ENCODE data around the gene PXDN.
"Not testable (repeated sequence)": the region's sequence is repeated elsewhere in the genome, so short reads cannot be mapped to it uniquely, and the experiment has no call there.

PXDN gene

GRCh38 chr2:1680222-1681016 lies 63.9 kb downstream of the PXDN start:
- DNase-seq = no peak

- DNase-seq = not testable (repeated sequence)
Observed at GRCh38 chr2:1679488-1680039, 64.8 kb downstream of the PXDN start.

GRCh38 chr2:1679065-1679464 lies 65.2 kb downstream of the PXDN start:
- DNase-seq = not testable (repeated sequence)

GRCh38 chr2:1678609-1679008 lies 65.7 kb downstream of the PXDN start:
- DNase-seq = no peak

- no peak for DNase-seq
Observed at GRCh38 chr2:1677821-1678165, 66.5 kb downstream of the PXDN start.

- no peak for DNase-seq
Observed at GRCh38 chr2:1676913-1677820, 67.1 kb downstream of the PXDN start.

- no peak for DNase-seq
Observed at GRCh38 chr2:1676091-1676912, 68.0 kb downstream of the PXDN start.

GRCh38 chr2:1675633-1676032 lies 68.7 kb downstream of the PXDN start:
- no peak for DNase-seq

- DNase-seq = no peak
Observed at GRCh38 chr2:1674766-1675397, 69.4 kb downstream of the PXDN start.

GRCh38 chr2:1674276-1674675 lies 70.0 kb downstream of the PXDN start:
- no peak for DNase-seq

GRCh38 chr2:1673160-1673944 lies 71.0 kb downstream of the PXDN start:
- no peak for DNase-seq

- no peak for DNase-seq
Observed at GRCh38 chr2:1672738-1673137, 71.6 kb downstream of the PXDN start.

- DNase-seq = no peak
Observed at GRCh38 chr2:1671916-1672315, 72.4 kb downstream of the PXDN start.

GRCh38 chr2:1670636-1671035 lies 73.7 kb downstream of the PXDN start:
- no peak for DNase-seq

- DNase-seq = no peak
Observed at GRCh38 chr2:1665761-1666505, 78.4 kb downstream of the PXDN start.

GRCh38 chr2:1664698-1665097 lies 79.6 kb downstream of the PXDN start:
- DNase-seq = no peak

GRCh38 chr2:1664076-1664605 lies 80.2 kb downstream of the PXDN start:
- no peak for DNase-seq

GRCh38 chr2:1663621-1664020 lies 80.7 kb downstream of the PXDN start:
- no peak for DNase-seq

- no peak for DNase-seq
Observed at GRCh38 chr2:1662606-1663180, 81.6 kb downstream of the PXDN start.
